ENCODE measurements around the gene USH2A. TPM values are rescaled to one million over a fixed set of nuclear protein-coding genes. Genes with fewer than 3 reads are reported as not detected.

USH2A gene
- total RNA-seq, 1 donor from 2014 or later = 0.04 TPM

DNA sequence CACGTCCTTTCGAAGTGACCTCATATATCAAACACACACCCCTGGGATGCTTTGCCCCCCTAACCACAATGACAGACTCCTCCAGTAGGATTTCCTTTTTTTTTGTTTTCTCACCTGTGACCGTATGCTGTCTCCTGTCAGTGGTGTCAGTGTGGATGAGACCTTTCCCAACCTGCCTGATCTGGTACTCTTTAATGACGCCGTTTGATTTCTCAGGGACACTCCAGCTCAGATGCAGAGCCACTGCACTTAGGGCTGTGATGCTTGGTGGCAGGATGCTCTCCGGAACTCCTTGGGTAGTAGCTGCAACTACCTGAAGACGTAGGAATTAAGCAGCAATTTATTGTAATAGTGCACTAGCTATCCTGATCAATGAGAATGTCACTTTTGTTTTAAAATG lies 643.5 kb downstream of the USH2A start:
- Mint-ChIP-seq H3K27ac (no peak overlapping the region), H3K4me3 (no peak overlapping the region), H3K4me1 (no peaks in the 10 kb centered on the region), H3K36me3 (no peaks in the 10 kb centered on the region), H3K27me3 (ENCODE audit: insufficient read depth, low read depth) (no peaks in the 10 kb centered on the region), H3K9me3 (no peaks in the 10 kb centered on the region)
- Histone ChIP-seq H3K27me3 (no peaks in the 10 kb centered on the region), H3K79me2 (ENCODE audit: low read depth) (no peaks in the 10 kb centered on the region), H3K9me3 (ENCODE audit: low read depth) (no peaks in the 10 kb centered on the region), H3F3A (ENCODE audit: low read depth) (no peaks in the 10 kb centered on the region), H3K4me3 (no peak overlapping the region), H3K36me3 (no peaks in the 10 kb centered on the region), H3K4me1 (no peaks in the 10 kb centered on the region), H3K9ac (no peak overlapping the region), H4K20me1 (ENCODE audit: low read depth) (no peaks in the 10 kb centered on the region), H3K27ac (no peak overlapping the region), H3K4me2 (no peak overlapping the region), H2AFZ (replicated peaks) (no peak overlapping the region)
- TF ChIP-seq CTCF (IDR thresholded peaks at IDR 0.05) = no peak
- no peak for TF ChIP-seq EZH2 (IDR thresholded peaks at IDR 0.05)
- TF ChIP-seq EZH2phosphoT487 (IDR thresholded peaks at IDR 0.05) = no peak
- DNase-seq (ENCODE audit: low spot score) = no peak

DNA sequence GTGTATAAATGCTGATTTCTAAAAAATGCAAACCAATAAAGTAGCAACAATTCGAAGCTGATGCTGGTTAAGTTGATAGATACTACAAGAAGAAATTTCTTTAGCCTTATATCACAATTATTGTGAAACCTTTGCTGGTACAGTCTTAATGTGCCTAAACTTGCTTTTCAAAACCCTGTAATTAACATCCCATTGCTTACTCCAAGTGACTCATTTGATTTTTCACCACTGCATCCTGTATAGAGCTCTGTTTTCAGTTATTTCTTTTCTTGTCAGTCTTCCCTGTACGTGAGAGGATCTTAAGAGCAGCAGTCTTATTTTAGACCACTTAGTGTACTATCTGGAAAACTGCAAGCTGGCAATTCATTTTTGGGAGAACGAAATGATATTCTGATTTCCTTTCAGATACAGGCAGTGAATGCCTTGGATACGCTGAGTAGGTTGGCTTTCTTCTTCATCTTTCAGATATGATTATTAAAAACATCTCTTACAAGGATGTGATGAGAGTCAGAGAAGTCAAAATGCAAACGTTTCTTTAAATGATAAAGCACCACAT lies 645.8 kb downstream of the USH2A start:
- H3K4me1 ChIP-seq = no peaks in the 10 kb centered on the region
- no peak for TF ChIP-seq EZH2phosphoT487 (IDR thresholded peaks at IDR 0.05)
- TF ChIP-seq EZH2 (IDR thresholded peaks at IDR 0.05) = no peak
- TF ChIP-seq CTCF (IDR thresholded peaks at IDR 0.05) = no peak
- Mint-ChIP-seq H3K27me3 (ENCODE audit: insufficient read depth, low read depth) (no peaks in the 10 kb centered on the region), H3K4me1 (no peaks in the 10 kb centered on the region), H3K4me3 (no peak overlapping the region), H3K27ac (no peak overlapping the region), H3K9me3 (no peaks in the 10 kb centered on the region), H3K36me3 (no peaks in the 10 kb centered on the region)
- no peak overlapping the region for H3K4me3 ChIP-seq
- no peak overlapping the region for H3K9ac ChIP-seq
- no peak overlapping the region for H3K4me2 ChIP-seq
- no peaks in the 10 kb centered on the region for H3K27me3 ChIP-seq
- H2AFZ ChIP-seq (replicated peaks) = no peak overlapping the region
- no peaks in the 10 kb centered on the region for H3K79me2 ChIP-seq (ENCODE audit: low read depth)
- no peak for DNase-seq (ENCODE audit: low spot score)
- no peaks in the 10 kb centered on the region for H3K9me3 ChIP-seq (ENCODE audit: low read depth)
- no peaks in the 10 kb centered on the region for H4K20me1 ChIP-seq (ENCODE audit: low read depth)
- no peaks in the 10 kb centered on the region for H3K36me3 ChIP-seq
- H3F3A ChIP-seq (ENCODE audit: low read depth) = no peaks in the 10 kb centered on the region
- H3K27ac ChIP-seq = no peak overlapping the region

- Mint-ChIP-seq H3K4me3 (no peak overlapping the region), H3K4me1 (no peaks in the 10 kb centered on the region), H3K36me3 (no peaks in the 10 kb centered on the region), H3K27me3 (ENCODE audit: insufficient read depth, low read depth) (no peaks in the 10 kb centered on the region), H3K27ac (no peak overlapping the region), H3K9me3 (no peaks in the 10 kb centered on the region)
- no peak for DNase-seq (ENCODE audit: low spot score)
- Histone ChIP-seq H3K9ac (no peak overlapping the region), H3K79me2 (ENCODE audit: low read depth) (no peaks in the 10 kb centered on the region), H3K4me1 (no peaks in the 10 kb centered on the region), H3K4me2 (no peak overlapping the region), H3F3A (ENCODE audit: low read depth) (no peaks in the 10 kb centered on the region), H3K36me3 (no peaks in the 10 kb centered on the region), H3K4me3 (no peak overlapping the region), H3K27me3 (no peaks in the 10 kb centered on the region), H3K9me3 (ENCODE audit: low read depth) (no peaks in the 10 kb centered on the region), H4K20me1 (ENCODE audit: low read depth) (no peaks in the 10 kb centered on the region), H3K27ac (no peak overlapping the region), H2AFZ (replicated peaks) (no peak overlapping the region)
- TF ChIP-seq CTCF (IDR thresholded peaks at IDR 0.05) (no peak), EZH2phosphoT487 (IDR thresholded peaks at IDR 0.05) (no peak), EZH2 (IDR thresholded peaks at IDR 0.05) (no peak)
These were observed 646.9 kb downstream of the USH2A start for GRCh38 chr1:215776336-215776735.
